Activated naive CD8-positive, alpha-beta T cell treated with anti-CD3 and anti-CD28 coated beads for 36 hours (primary cell): ENCODE results near the gene HK1. TPM values are rescaled to one million over a fixed set of nuclear protein-coding genes. Genes with fewer than 3 reads are reported as not detected.

ENCODE experiments used
- DNase-seq: peaks from one replicate; pipeline ENCODE4 v3.0.0; 2021
- H3K27ac Mint-ChIP-seq: one replicate; pipeline ENCODE4 v1.8.0; 2022; ENCODE audit warnings: mild to moderate bottlenecking, moderate library complexity, mixed read lengths
- H3K27me3 Mint-ChIP-seq: one replicate; pipeline ENCODE4 v1.8.0; 2022; ENCODE audit warnings: mild to moderate bottlenecking, mixed read lengths
- H3K36me3 Mint-ChIP-seq: one replicate; pipeline ENCODE4 v1.8.0; 2021; ENCODE audit warnings: mild to moderate bottlenecking, mixed read lengths
- H3K4me1 Mint-ChIP-seq: one replicate; pipeline ENCODE4 v1.8.0; 2021; ENCODE audit warnings: mixed read lengths
- H3K4me3 Mint-ChIP-seq: one replicate; pipeline ENCODE4 v1.8.0; 2022; ENCODE audit warnings: mild to moderate bottlenecking, moderate library complexity, mixed read lengths
- H3K9me3 Mint-ChIP-seq: one replicate; pipeline ENCODE4 v1.8.0; 2022; ENCODE audit warnings: mixed read lengths
- total RNA-seq, 2 experiments: library from RNA; stranded (reverse); gene quantifications; one replicate each; pipeline ENCODE4 v1.2.3, GENCODE V29; 2021

HK1 gene
- total RNA-seq, result 100 to 1,000 TPM; 236 to 244 TPM

GRCh38 chr10:69278446-69278963 lies at the start of gene HK1:
Gene HK1, plus strand, starts transcription at chr10:69278496.
- DNase-seq, result no peak
- Mint-ChIP-seq H3K4me1 (no peaks in the 10 kb centered on the region), H3K27ac (no peak within 1 kb of the TSS), H3K27me3 (no peaks in the 10 kb centered on the region), H3K4me3 (no peak within 1 kb of the TSS), H3K9me3 (no peaks in the 10 kb centered on the region), H3K36me3 (no peaks in the 10 kb centered on the region)

DNA sequence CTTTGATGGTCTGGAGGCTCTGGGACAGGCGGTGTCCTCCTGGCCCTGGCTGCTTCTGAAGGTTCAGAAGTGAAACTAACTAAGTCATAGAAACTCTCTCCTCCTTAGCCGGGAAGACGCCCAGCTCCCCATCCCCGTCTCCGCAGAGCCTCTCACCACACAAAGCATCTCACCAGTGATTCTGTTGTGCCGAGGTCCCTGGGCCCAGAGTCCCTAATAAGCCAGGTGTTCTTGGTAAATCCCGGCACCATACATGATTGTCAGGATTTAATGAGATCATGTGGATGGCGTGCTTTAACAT lies 48.7 kb upstream of the HK1 start:
- Mint-ChIP-seq H3K27me3 (no peaks in the 10 kb centered on the region), H3K4me3 (peak overlapping the region; percentile 29), H3K27ac (peak overlapping the region; percentile 76), H3K36me3 (no peaks in the 10 kb centered on the region), H3K4me1 (peaks cover 52% of the 10 kb centered on the region), H3K9me3 (no peaks in the 10 kb centered on the region)
- no peak for DNase-seq

DNA sequence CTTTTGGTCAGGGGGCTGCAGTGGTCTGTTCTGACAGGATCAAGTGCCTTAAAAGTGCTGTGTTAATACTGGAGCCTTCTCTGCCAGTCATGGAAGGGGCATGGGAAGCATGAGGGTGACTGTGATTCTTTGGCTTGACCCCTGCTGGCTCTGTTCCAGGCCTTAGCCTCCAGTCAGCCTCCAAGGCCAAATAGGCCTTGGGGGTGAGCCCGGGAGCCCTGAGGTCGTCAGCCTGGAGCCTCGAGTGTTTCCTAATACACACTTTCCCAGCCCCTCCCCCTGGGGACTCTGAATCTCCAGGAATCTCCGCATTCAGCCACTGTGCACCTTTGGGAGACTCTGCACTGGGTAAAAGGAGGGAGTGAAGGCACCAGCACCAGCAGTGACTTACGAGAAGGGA lies 48.2 kb upstream of the HK1 start:
- Mint-ChIP-seq H3K27me3 (no peaks in the 10 kb centered on the region), H3K4me3 (no peak overlapping the region), H3K36me3 (no peaks in the 10 kb centered on the region), H3K9me3 (no peaks in the 10 kb centered on the region), H3K27ac (no peak overlapping the region), H3K4me1 (peaks cover 47% of the 10 kb centered on the region)
- DNase-seq, result no peak

DNA sequence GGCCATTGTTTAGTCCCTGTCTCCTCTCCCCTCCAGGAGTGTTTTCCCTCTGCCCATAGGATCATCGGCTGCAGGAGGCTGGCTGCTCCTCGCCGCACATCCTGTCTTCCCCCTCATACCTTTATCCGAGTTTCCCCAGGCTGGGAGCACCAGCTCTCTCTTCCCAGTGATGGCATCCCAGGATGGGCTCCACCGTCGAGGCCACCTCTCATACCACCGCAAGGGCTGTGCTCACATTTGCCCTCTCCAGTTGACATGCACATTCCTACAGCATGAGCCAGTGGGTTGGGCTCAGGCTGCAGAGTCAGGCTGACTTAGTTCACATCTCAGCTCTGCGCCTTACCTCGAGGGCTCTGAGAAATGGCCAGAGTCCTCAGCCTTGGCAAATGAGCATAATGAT lies 46.0 kb upstream of the HK1 start:
- Mint-ChIP-seq H3K4me1 (peaks cover 41% of the 10 kb centered on the region), H3K4me3 (no peak overlapping the region)

DNA sequence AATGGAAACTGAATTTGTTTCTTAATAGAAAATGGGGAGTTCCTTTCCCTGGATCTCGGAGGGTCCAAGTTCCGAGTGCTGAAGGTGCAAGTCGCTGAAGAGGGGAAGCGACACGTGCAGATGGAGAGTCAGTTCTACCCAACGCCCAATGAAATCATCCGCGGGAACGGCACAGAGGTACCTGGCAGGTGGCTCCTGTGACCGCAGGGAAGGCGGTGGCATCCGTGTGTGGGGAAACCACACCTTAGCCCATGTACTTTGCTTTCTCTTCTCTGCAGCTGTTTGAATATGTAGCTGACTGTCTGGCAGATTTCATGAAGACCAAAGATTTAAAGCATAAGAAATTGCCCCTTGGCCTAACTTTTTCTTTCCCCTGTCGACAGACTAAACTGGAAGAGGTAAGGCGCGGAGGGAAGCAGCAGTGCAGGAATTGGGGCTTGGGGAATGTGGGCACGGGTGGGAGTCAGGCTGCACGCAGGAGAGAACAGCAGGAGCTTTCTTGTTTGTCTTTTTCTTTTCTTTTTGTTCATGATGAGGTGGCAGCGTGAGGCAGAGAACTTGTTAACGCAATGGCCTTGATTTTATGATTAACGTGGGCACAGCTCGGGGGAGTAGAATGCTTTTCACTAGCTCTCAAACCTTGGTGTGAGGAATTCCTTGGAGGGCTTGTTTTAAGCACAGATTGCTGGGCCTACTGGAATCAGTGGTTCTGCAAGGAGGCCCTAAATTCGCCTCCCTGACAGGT lies 45.4 kb upstream of the HK1 start:
- no peaks in the 10 kb centered on the region for H3K36me3 Mint-ChIP-seq
- peak overlapping the region; percentile 5 for H3K4me3 Mint-ChIP-seq
- DNase-seq, result peak; percentile 18
- H3K4me1 Mint-ChIP-seq, result peaks cover 40% of the 10 kb centered on the region
- H3K9me3 Mint-ChIP-seq, result no peaks in the 10 kb centered on the region
- no peaks in the 10 kb centered on the region for H3K27me3 Mint-ChIP-seq
- peak overlapping the region; percentile 13 for H3K27ac Mint-ChIP-seq

More for the DNA sequence above, 46.0 kb upstream of the HK1 start:
- Mint-ChIP-seq H3K36me3 (no peaks in the 10 kb centered on the region), H3K27me3 (no peaks in the 10 kb centered on the region), H3K9me3 (no peaks in the 10 kb centered on the region), H3K27ac (no peak overlapping the region)
- no peak for DNase-seq

DNA sequence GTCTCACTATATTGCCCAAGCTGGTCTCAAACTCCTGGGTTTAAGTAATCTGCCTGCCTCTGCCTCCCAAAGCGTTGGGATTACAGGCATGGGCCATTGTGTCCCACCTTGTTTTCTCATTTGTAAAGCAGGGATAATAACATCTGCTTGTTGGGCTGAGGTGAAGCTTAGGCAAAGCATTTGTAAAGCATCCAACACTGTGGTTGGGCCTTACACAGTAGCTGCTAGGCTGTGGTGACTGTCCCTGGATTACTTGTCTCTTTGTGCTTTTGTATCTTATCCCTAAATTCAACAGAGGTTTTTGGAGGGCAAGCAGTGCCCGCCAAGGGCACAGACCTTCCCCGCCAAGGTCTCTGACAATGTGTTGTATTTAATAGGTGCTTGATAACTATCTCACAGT lies 43.8 kb upstream of the HK1 start:
- Mint-ChIP-seq H3K4me3 (no peak overlapping the region), H3K27ac (no peak overlapping the region), H3K27me3 (no peaks in the 10 kb centered on the region), H3K9me3 (no peaks in the 10 kb centered on the region), H3K36me3 (no peaks in the 10 kb centered on the region), H3K4me1 (peaks cover 24% of the 10 kb centered on the region)
- no peak for DNase-seq

DNA sequence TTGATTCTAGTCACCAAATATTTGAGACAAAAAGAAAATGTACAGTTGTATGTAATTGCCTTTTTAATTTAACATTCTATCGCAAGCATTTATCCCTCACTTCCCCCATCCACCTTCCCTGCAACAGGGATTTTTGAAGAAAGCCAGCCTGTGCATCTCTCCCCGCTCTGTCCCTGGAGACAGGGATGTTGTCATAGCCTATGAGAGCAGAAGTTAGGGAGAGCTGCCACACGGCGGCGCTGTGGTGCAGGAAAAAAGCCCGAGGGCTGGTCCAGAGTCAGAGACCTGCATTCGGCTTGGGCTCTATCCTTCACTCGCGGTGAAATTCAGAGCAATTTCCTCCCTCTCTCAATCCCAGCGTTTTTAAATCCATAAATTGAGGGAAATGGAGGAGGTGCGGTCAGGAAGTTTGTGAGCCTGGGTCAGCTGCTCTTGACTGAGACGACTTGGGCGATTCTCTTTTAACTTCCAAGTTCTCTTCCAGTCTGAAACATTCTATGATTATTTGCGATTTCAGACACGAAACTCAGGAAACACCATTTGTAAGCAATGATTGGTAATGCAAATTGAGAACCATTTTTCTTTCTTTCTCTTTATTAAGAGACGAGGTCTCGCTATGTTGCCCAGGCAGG lies 40.7 kb upstream of the HK1 start:
- H3K27ac Mint-ChIP-seq, result no peak overlapping the region
- H3K27me3 Mint-ChIP-seq, result no peaks in the 10 kb centered on the region
- peak; percentile 81 for DNase-seq
- H3K4me3 Mint-ChIP-seq, result no peak overlapping the region
- H3K36me3 Mint-ChIP-seq, result no peaks in the 10 kb centered on the region
- no peaks in the 10 kb centered on the region for H3K9me3 Mint-ChIP-seq
- H3K4me1 Mint-ChIP-seq, result peaks cover 12% of the 10 kb centered on the region

- no peak overlapping the region for H3K4me3 Mint-ChIP-seq
- H3K27me3 Mint-ChIP-seq, result no peaks in the 10 kb centered on the region
- no peak overlapping the region for H3K27ac Mint-ChIP-seq
- no peaks in the 10 kb centered on the region for H3K36me3 Mint-ChIP-seq
- H3K4me1 Mint-ChIP-seq, result peaks cover 4% of the 10 kb centered on the region
- no peak for DNase-seq
- H3K9me3 Mint-ChIP-seq, result no peaks in the 10 kb centered on the region
Observed at GRCh38 chr10:69239136-69239535, 39.2 kb upstream of the HK1 start.

DNA sequence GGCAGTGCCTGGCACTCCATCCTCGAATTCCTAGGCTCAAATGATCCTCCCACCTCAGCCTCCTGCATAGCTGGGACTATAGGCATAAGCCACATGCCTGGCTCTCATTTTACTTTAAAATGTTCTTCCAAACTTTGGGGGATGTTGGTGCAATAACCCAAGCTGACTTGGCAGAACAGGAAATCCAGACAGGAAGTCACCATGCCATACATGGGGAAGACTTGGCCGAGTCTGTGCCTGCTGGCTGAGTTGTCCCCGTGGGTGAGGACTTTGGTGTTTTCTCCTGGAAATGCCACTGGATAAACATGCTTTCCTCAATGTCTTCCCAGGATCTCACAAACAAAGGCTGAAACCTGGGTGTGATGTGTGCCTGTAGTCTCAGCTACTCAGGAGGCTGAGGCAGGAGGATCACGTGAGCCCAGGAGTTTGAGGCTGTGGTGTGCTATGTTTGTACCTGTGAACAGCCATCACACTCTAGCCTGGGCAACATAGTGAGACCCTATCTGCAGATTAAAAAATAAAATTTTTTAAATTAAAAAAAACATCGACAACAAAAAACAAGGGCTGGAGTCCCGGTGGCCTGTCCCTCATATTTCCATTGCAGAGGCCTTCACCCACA lies 38.4 kb upstream of the HK1 start:
- H3K27me3 Mint-ChIP-seq, result no peaks in the 10 kb centered on the region
- no peaks in the 10 kb centered on the region for H3K9me3 Mint-ChIP-seq
- H3K4me1 Mint-ChIP-seq, result peaks cover 4% of the 10 kb centered on the region
- no peak overlapping the region for H3K27ac Mint-ChIP-seq
- H3K36me3 Mint-ChIP-seq, result no peaks in the 10 kb centered on the region
- H3K4me3 Mint-ChIP-seq, result no peak overlapping the region
- no peak for DNase-seq

DNA sequence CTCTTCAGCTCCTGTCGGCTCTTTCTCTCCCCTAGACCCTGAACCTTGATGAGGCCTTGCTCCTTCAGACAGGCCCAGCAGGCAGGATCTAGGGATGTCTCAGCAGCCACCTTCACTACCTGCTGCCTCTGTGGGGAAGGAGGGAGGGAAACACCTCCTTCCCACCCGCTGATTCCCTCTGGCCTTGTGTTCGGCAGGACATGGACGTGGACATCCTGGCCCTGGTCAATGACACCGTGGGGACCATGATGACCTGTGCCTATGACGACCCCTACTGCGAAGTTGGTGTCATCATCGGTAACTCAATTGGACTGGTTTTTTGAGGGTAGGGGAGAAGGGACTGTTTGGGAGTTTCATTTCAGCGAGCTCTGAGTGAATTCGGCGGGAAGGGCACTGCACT lies 37.8 kb upstream of the HK1 start:
- no peak for DNase-seq
- no peak overlapping the region for H3K4me3 Mint-ChIP-seq
- H3K4me1 Mint-ChIP-seq, result peaks cover 4% of the 10 kb centered on the region
- H3K36me3 Mint-ChIP-seq, result no peaks in the 10 kb centered on the region
- H3K27ac Mint-ChIP-seq, result no peak overlapping the region
- H3K27me3 Mint-ChIP-seq, result no peaks in the 10 kb centered on the region
- H3K9me3 Mint-ChIP-seq, result no peaks in the 10 kb centered on the region

DNA sequence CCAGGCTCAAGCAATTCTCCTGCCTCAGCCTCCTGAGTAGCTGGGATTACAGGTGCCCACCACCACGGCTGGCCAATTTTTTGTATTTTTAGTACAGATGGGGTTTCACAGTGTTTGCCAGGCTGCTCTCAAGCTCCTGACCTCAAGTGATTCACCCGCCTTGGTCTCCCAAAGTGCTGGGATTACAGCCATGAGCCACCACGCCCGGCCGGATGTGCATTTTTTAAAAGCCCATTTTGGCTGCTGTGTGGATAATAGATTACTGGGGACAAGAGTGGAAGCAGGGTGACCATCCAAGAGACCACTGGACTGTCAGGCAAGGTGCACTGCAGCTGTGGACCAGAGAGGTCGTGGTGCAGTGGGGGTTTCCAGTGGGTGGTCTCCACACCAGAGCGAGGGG lies 36.7 kb upstream of the HK1 start:
- Mint-ChIP-seq H3K4me3 (no peak overlapping the region), H3K27me3 (no peaks in the 10 kb centered on the region), H3K9me3 (no peaks in the 10 kb centered on the region), H3K36me3 (no peaks in the 10 kb centered on the region), H3K27ac (no peak overlapping the region), H3K4me1 (peaks cover 4% of the 10 kb centered on the region)
- no peak for DNase-seq

DNA sequence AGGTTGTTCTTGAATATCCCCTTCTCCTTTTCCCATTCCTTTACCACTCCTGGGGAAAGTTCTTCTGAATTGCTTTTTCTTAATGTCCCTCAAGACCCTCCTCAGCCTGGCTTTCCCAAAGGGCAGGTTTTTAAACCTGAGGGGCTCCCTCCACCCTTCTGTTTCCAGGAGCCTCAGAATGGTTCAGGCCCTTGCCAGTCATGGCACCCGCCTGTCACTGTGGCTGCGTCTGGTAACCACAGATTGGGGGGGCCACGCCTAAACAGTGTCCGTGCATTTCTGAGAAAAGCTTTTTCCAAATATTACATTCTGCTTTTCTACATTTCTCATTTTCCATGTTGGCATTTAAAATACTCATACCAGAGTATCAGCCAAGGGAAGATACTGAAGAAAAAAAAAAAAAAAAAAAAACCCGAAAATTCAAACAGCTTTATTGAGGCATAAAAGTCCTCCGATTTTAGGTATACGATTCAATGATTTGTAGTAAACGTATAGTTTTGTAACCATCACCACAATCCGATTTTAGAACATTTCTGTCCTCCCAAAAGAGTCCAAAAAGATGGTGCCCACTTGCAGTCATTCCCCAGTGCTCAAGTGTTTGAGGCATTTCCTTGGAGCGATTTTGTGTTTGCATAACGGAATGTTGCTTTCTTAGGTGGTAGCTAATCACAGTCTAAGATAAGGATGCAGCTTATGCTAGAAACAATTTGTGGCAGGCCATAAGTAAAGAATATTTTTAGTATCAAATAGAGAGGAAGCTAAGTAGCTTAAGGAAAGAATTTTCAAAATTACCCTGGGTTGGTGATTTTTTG lies 36.0 kb upstream of the HK1 start:
- H3K27ac Mint-ChIP-seq, result no peak overlapping the region
- DNase-seq, result no peak
- H3K4me3 Mint-ChIP-seq, result no peak overlapping the region
- no peaks in the 10 kb centered on the region for H3K27me3 Mint-ChIP-seq
- H3K36me3 Mint-ChIP-seq, result no peaks in the 10 kb centered on the region
- no peaks in the 10 kb centered on the region for H3K9me3 Mint-ChIP-seq
- peaks cover 4% of the 10 kb centered on the region for H3K4me1 Mint-ChIP-seq

DNA sequence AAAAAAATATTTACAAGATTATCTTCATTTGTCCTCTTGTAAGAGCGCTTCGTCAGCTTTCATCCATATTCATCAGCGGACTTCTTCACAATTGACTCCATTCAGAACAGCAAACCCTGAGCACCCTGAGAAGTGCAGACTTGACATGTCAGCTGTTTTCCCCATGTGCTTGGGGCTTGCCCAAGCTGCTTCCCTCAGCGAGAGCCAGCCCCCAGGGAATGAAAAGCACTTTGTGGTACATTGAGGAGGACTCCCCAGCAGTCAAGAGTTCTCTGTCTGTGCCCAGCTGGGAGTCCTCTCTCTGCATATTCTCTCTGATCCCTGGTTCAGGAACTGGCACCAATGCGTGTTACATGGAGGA lies 35.5 kb upstream of the HK1 start:
- DNase-seq, result no peak
- Mint-ChIP-seq H3K4me3 (no peak overlapping the region), H3K4me1 (no peaks in the 10 kb centered on the region), H3K9me3 (no peaks in the 10 kb centered on the region), H3K36me3 (no peaks in the 10 kb centered on the region), H3K27ac (no peak overlapping the region), H3K27me3 (no peaks in the 10 kb centered on the region)

GRCh38 chr10:69243817-69244216 lies 34.5 kb upstream of the HK1 start:
- no peaks in the 10 kb centered on the region for H3K9me3 Mint-ChIP-seq
- H3K27me3 Mint-ChIP-seq, result no peaks in the 10 kb centered on the region
- no peak overlapping the region for H3K4me3 Mint-ChIP-seq
- H3K36me3 Mint-ChIP-seq, result no peaks in the 10 kb centered on the region
- no peak for DNase-seq
- H3K4me1 Mint-ChIP-seq, result no peaks in the 10 kb centered on the region
- H3K27ac Mint-ChIP-seq, result no peak overlapping the region

DNA sequence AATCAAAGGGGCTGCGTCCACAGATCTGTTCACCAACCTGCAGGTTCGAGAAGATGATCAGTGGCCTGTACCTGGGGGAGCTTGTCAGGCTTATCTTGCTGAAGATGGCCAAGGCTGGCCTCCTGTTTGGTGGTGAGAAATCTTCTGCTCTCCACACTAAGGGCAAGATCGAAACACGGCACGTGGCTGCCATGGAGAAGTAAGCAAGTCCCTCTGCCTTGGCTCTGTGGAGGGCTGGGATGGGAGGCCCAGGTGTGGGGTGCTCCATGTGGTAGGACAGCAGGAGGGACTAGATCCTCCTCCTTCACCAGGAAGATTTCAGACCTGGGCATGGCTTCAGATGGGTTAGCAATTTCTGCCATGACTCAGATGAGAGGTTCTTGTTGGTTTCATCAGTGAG lies 32.3 kb upstream of the HK1 start:
- DNase-seq, result no peak
- no peaks in the 10 kb centered on the region for H3K4me1 Mint-ChIP-seq
- H3K9me3 Mint-ChIP-seq, result no peaks in the 10 kb centered on the region

More for the DNA sequence above, 32.3 kb upstream of the HK1 start:
- H3K27ac Mint-ChIP-seq, result no peak overlapping the region
- no peaks in the 10 kb centered on the region for H3K27me3 Mint-ChIP-seq
- H3K4me3 Mint-ChIP-seq, result no peak overlapping the region
- H3K36me3 Mint-ChIP-seq, result no peaks in the 10 kb centered on the region
